DND-41 (cell line): ENCODE results near the gene RGL4.
"Not testable (repeated sequence)": the region's sequence is repeated elsewhere in the genome, so short reads cannot be mapped to it uniquely, and the experiment has no call there.

Experiments
- ATAC-seq: fragments of 200-7000 bp; cut with Tn5 transposase; 3 replicates; pipeline ENCODE4 v1.9.1; 2021; ENCODE audit warnings: low read depth; ENCODE audit not compliant: insufficient read depth
- DNase-seq: peaks from one replicate; pipeline ENCODE4 v3.0.0-alpha.2; 2020
- H2AFZ ChIP-seq: 2 replicates; pipeline ENCODE4 v1.6.0; 2012; ENCODE audit warnings: low read depth, low read length
- H3K27ac ChIP-seq: 2 replicates; pipeline ENCODE4 v1.5.1; 2012; ENCODE audit warnings: low read length, inconsistent platforms
- H3K27me3 ChIP-seq: fragments of 200-600 bp; sonication (generic); 2 replicates; pipeline ENCODE4 v1.6.0; 2012; ENCODE audit warnings: low read length, mild to moderate bottlenecking, inconsistent platforms; ENCODE audit not compliant: insufficient read depth, poor library complexity
- H3K36me3 ChIP-seq: 2 replicates; pipeline ENCODE4 v1.5.1; 2012; ENCODE audit warnings: low read length, inconsistent platforms; ENCODE audit not compliant: insufficient read depth
- H3K4me1 ChIP-seq: 2 replicates; pipeline ENCODE4 v1.5.1; 2012; ENCODE audit warnings: mild to moderate bottlenecking, low read length; ENCODE audit not compliant: insufficient read depth
- H3K4me2 ChIP-seq: 2 replicates; pipeline ENCODE4 v1.6.0; 2012; ENCODE audit warnings: mild to moderate bottlenecking, moderate library complexity, low read length, inconsistent platforms; ENCODE audit not compliant: insufficient read depth
- H3K4me3 ChIP-seq, 2 experiments: fragments of 200-600 bp in 1 of 2; shearing (Covaris generic) in 1 of 2; 2 replicates each; pipeline ENCODE4 v1.5.1; 2012 to 2016; ENCODE audit warnings: inconsistent platforms in 2 of 2, low read length in 2 of 2, mild to moderate bottlenecking in 2 of 2, low read depth in 1 of 2, moderate library complexity in 1 of 2
- H3K79me2 ChIP-seq: 2 replicates; pipeline ENCODE4 v1.6.0; 2012; ENCODE audit warnings: low read length, inconsistent platforms; ENCODE audit not compliant: insufficient read depth
- H3K9ac ChIP-seq: 2 replicates; pipeline ENCODE4 v1.6.0; 2012; ENCODE audit warnings: low read depth, mild to moderate bottlenecking, inconsistent platforms, low read length, moderate library complexity
- H3K9me3 ChIP-seq: 2 replicates; pipeline ENCODE4 v1.5.1; 2012; ENCODE audit warnings: low read length, moderate library complexity, mild to moderate bottlenecking, inconsistent platforms; ENCODE audit not compliant: insufficient read depth, severe bottlenecking
- H4K20me1 ChIP-seq: 2 replicates; pipeline ENCODE4 v1.6.0; 2012; ENCODE audit warnings: low read length; ENCODE audit not compliant: insufficient read depth
- CTCF ChIP-seq: IDR thresholded peaks from 2 replicates; pipeline ENCODE4 v1.5.1; 2012; ENCODE audit warnings: borderline replicate concordance, low read length, moderate library complexity, mild to moderate bottlenecking; ENCODE audit not compliant: poor library complexity, severe bottlenecking; ENCODE audit errors: extremely low read depth
- EZH2 ChIP-seq: IDR thresholded peaks from 3 replicates; pipeline ENCODE4 v1.6.1; 2012; ENCODE audit warnings: borderline replicate concordance, low read depth, mild to moderate bottlenecking, moderate library complexity, low read length, inconsistent platforms; ENCODE audit not compliant: severe bottlenecking

RGL4 gene

GRCh38 chr22:23670378-23671295, 20.2 kb upstream of the RGL4 start:
- Histone ChIP-seq H3K27ac (no peak overlapping the region), H3K4me2 (no peak overlapping the region), H3K4me3 (no peak overlapping the region), H3K79me2 (no peaks in the 10 kb centered on the region), H3K9me3 (no peaks in the 10 kb centered on the region), H3K27me3 (no peaks in the 10 kb centered on the region), H3K9ac (no peak overlapping the region), H3K36me3 (peaks cover 22% of the 10 kb centered on the region), H2AFZ (no peak overlapping the region), H4K20me1 (no peaks in the 10 kb centered on the region), H3K4me1 (no peaks in the 10 kb centered on the region)
- ATAC-seq (no peak), DNase-seq (no peak)
- TF ChIP-seq CTCF (no peak), EZH2 (no peak)

GRCh38 chr22:23671387-23671786, 19.4 kb upstream of the RGL4 start:
- ATAC-seq: not testable (repeated sequence)

GRCh38 chr22:23672307-23673049, 18.3 kb upstream of the RGL4 start:
- not testable (repeated sequence) for DNase-seq, H4K20me1 ChIP-seq, H3K27ac ChIP-seq, H3K4me2 ChIP-seq, H3K9me3 ChIP-seq, H3K79me2 ChIP-seq, H2AFZ ChIP-seq, H3K4me1 ChIP-seq, H3K27me3 ChIP-seq, H3K4me3 ChIP-seq, H3K9ac ChIP-seq
- ATAC-seq: peak; percentile 65
- peaks cover 33% of the 10 kb centered on the region for H3K36me3 ChIP-seq

More at GRCh38 chr22:23671387-23671786, 19.4 kb upstream of the RGL4 start:
- H3K79me2 ChIP-seq, H4K20me1 ChIP-seq, H3K4me1 ChIP-seq, H3K27me3 ChIP-seq, H3K4me2 ChIP-seq, H3K27ac ChIP-seq, H2AFZ ChIP-seq, DNase-seq, H3K9ac ChIP-seq, H3K9me3 ChIP-seq, H3K4me3 ChIP-seq: not testable (repeated sequence)
- peaks cover 24% of the 10 kb centered on the region for H3K36me3 ChIP-seq

GRCh38 chr22:23673050-23673620, 17.7 kb upstream of the RGL4 start:
- H2AFZ ChIP-seq: no peak overlapping the region
- ATAC-seq (peak; percentile 10; the same call in 1 of the 3 replicates), DNase-seq (no peak)
- H3K79me2 ChIP-seq: no peaks in the 10 kb centered on the region
- no peak for TF ChIP-seq CTCF
- no peak for TF ChIP-seq EZH2
- no peak overlapping the region for H3K4me3 ChIP-seq
- H3K27ac ChIP-seq: no peak overlapping the region
- no peaks in the 10 kb centered on the region for H3K27me3 ChIP-seq
- H4K20me1 ChIP-seq: no peaks in the 10 kb centered on the region
- H3K36me3 ChIP-seq: peaks cover 36% of the 10 kb centered on the region
- H3K9me3 ChIP-seq: no peaks in the 10 kb centered on the region
- no peaks in the 10 kb centered on the region for H3K4me1 ChIP-seq
- H3K9ac ChIP-seq: no peak overlapping the region
- no peak overlapping the region for H3K4me2 ChIP-seq
